HG03469 (cell line): ENCODE measurements around the gene LCA5.
"Not testable (repeated sequence)": the region's sequence is repeated elsewhere in the genome, so short reads cannot be mapped to it uniquely, and the experiment has no call there.

Experiments used
- ATAC-seq: cut with Tn5 transposase; IDR thresholded peaks from one replicate; pipeline ENCODE4 v1.9.1; 2021; ENCODE audit warnings: mild to moderate bottlenecking, moderate library complexity, moderate number of reproducible peaks; ENCODE audit not compliant: unreplicated experiment

The LCA5 gene

GRCh38 chr6:79468116-79468515 is 69.1 kb downstream of the LCA5 start:
- no peak for ATAC-seq

- ATAC-seq = no peak
These were observed 69.5 kb downstream of the LCA5 start for GRCh38 chr6:79467716-79468115.

GRCh38 chr6:79466207-79466834 is 70.9 kb downstream of the LCA5 start:
- ATAC-seq = peak; percentile 40

- no peak for ATAC-seq
These were observed 71.8 kb downstream of the LCA5 start for GRCh38 chr6:79465381-79465780.

- ATAC-seq = no peak
These were observed 73.6 kb downstream of the LCA5 start for GRCh38 chr6:79463621-79464050.

GRCh38 chr6:79461205-79461604 is 76.0 kb downstream of the LCA5 start:
- ATAC-seq = no peak

GRCh38 chr6:79455446-79455845 is 81.8 kb downstream of the LCA5 start:
- ATAC-seq = no peak

GRCh38 chr6:79453558-79454042 is 83.6 kb downstream of the LCA5 start:
- no peak for ATAC-seq

GRCh38 chr6:79450984-79451383 is 86.2 kb downstream of the LCA5 start:
- ATAC-seq = no peak

- no peak for ATAC-seq
These were observed 91.2 kb downstream of the LCA5 start for GRCh38 chr6:79446006-79446405.

- not testable (repeated sequence) for ATAC-seq
These were observed 93.4 kb downstream of the LCA5 start for GRCh38 chr6:79443876-79444275.

GRCh38 chr6:79441192-79441591 is 96.0 kb downstream of the LCA5 start:
- ATAC-seq = no peak

GRCh38 chr6:79440598-79440997 is 96.6 kb downstream of the LCA5 start:
- peak; percentile 64 for ATAC-seq

- no peak for ATAC-seq
These were observed 99.2 kb downstream of the LCA5 start for GRCh38 chr6:79438030-79438429.

GRCh38 chr6:79436241-79436640 is 101.0 kb downstream of the LCA5 start:
- ATAC-seq = no peak

GRCh38 chr6:79435746-79436145 is 101.5 kb downstream of the LCA5 start:
- ATAC-seq = no peak
